CD4-positive, alpha-beta T cell (primary cell): Measurements from ENCODE around the gene GALT. TPM values are rescaled to one million over a fixed set of nuclear protein-coding genes. Genes with fewer than 3 reads are reported as not detected.
A peak's percentile ranks its signal among the peaks of the same experiment; 100 is the strongest.

Source experiments
- ATAC-seq: fragments of 200-7000 bp; cut with Tn5 transposase; one replicate; pipeline ENCODE4 v1.10.0; 2022; ENCODE audit warnings: mild to moderate bottlenecking; ENCODE audit not compliant: poor library complexity
- CTCF ChIA-PET: fragments of 350-600 bp; sonication (Branson Sonifier 250); formaldehyde crosslinking; loops from one replicate; lab custom pipeline; 2021; ENCODE audit warnings: antibody characterized with exemption, inconsistent platforms; lab: Charles Lee
- POLR2A ChIA-PET: fragments of 350-600 bp; sonication (Branson Sonifier 250); formaldehyde crosslinking; loops from one replicate; lab custom pipeline; 2021; ENCODE audit warnings: antibody characterized with exemption, inconsistent platforms; lab: Charles Lee
- DNase-seq, 14 experiments: peaks; one replicate each; pipeline ENCODE4 v3.0.0-alpha.2; 2013 to 2020; ENCODE audit warnings: mixed read lengths in 2 of 14
- H3K27ac ChIP-seq, 2 donors: one replicate each; pipeline versions ENCODE4 v1.5.1 to v1.7.0; 2013; ENCODE audit warnings: low read length in 2 of 2, low read depth in 1 of 2, mild to moderate bottlenecking in 1 of 2
- H3K27me3 ChIP-seq, 2 experiments: 1 replicate in 1 of 2; 2 replicates in 1 of 2; pipeline versions ENCODE4 v1.6.1 to v1.7.0; 2013; ENCODE audit warnings: low read length in 2 of 2, control low read depth in 1 of 2, mild to moderate bottlenecking in 1 of 2, moderate library complexity in 1 of 2; ENCODE audit not compliant: insufficient read depth in 2 of 2, control insufficient read depth in 1 of 2
- H3K36me3 ChIP-seq: one replicate; pipeline ENCODE4 v1.6.1; 2013; ENCODE audit warnings: low read length, control low read depth; ENCODE audit not compliant: insufficient read depth
- H3K4me1 ChIP-seq: one replicate; pipeline ENCODE4 v1.6.1; 2013; ENCODE audit warnings: low read length, control low read depth; ENCODE audit not compliant: insufficient read depth
- H3K4me3 ChIP-seq: one replicate; pipeline ENCODE4 v1.5.1; 2013; ENCODE audit warnings: mild to moderate bottlenecking, low read length, moderate library complexity
- H3K9me3 ChIP-seq, 2 experiments: 1 replicate in 1 of 2; 2 replicates in 1 of 2; pipeline versions ENCODE4 v1.6.1 to v1.7.0; 2013; ENCODE audit warnings: low read length in 2 of 2, mild to moderate bottlenecking in 2 of 2, control low read depth in 1 of 2, moderate library complexity in 1 of 2; ENCODE audit not compliant: control insufficient read depth in 1 of 2, insufficient read depth in 1 of 2
- H3K27ac Mint-ChIP-seq: one replicate; pipeline ENCODE4 v1.8.0; 2020; ENCODE audit warnings: mixed read lengths
- H3K27me3 Mint-ChIP-seq: one replicate; pipeline ENCODE4 v1.8.0; 2021; ENCODE audit warnings: mixed read lengths
- H3K36me3 Mint-ChIP-seq: one replicate; pipeline ENCODE4 v1.8.0; 2021; ENCODE audit warnings: low read depth, mixed read lengths
- H3K4me1 Mint-ChIP-seq: one replicate; pipeline ENCODE4 v1.8.0; 2021; ENCODE audit warnings: low read depth, mixed read lengths
- H3K4me3 Mint-ChIP-seq: one replicate; pipeline ENCODE4 v1.8.0; 2020; ENCODE audit warnings: mild to moderate bottlenecking, mixed read lengths
- H3K9me3 Mint-ChIP-seq: one replicate; pipeline ENCODE4 v1.8.0; 2020; ENCODE audit warnings: mixed read lengths
- intact Hi-C, 2 experiments: fragments of 100-400 bp; cut with DNase I in 1 of 2; cut with micrococcal nuclease in 1 of 2; formaldehyde crosslinking; loops; one replicate each; pipeline versions ENCODE4 v1.15.1 to v1.9.0; 2023 to 2025; cut with DNase I, micrococcal nuclease
- total RNA-seq, 174 experiments: library from RNA in 2 of 174; stranded (reverse) in 2 of 174; gene quantifications; one replicate each; pipeline ENCODE4 v1.2.3 and lab custom pipeline; 2021 to 2026
- TF ChIP-seq, protein P1 (sequence below): fragments of 200-600 bp; IDR thresholded peaks from one replicate; pipeline ENCODE4 v1.8.0; 2022; ENCODE audit warnings: antibody characterized with exemption, mild to moderate bottlenecking

The GALT gene
- total RNA-seq, 2 experiments from 2014 or later: 115 TPM

- H3K4me1 ChIP-seq: peaks cover 34% of the 10 kb centered on the region
- intact Hi-C loops: no loop called here
- H3K36me3 ChIP-seq: no peaks in the 10 kb centered on the region
- peaks cover 72% of the 10 kb centered on the region for H3K27me3 Mint-ChIP-seq
- no peak for DNase-seq
- TF ChIP-seq, protein P1, sequence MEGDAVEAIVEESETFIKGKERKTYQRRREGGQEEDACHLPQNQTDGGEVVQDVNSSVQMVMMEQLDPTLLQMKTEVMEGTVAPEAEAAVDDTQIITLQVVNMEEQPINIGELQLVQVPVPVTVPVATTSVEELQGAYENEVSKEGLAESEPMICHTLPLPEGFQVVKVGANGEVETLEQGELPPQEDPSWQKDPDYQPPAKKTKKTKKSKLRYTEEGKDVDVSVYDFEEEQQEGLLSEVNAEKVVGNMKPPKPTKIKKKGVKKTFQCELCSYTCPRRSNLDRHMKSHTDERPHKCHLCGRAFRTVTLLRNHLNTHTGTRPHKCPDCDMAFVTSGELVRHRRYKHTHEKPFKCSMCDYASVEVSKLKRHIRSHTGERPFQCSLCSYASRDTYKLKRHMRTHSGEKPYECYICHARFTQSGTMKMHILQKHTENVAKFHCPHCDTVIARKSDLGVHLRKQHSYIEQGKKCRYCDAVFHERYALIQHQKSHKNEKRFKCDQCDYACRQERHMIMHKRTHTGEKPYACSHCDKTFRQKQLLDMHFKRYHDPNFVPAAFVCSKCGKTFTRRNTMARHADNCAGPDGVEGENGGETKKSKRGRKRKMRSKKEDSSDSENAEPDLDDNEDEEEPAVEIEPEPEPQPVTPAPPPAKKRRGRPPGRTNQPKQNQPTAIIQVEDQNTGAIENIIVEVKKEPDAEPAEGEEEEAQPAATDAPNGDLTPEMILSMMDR: no peak
- no peaks in the 10 kb centered on the region for H3K9me3 Mint-ChIP-seq
- no peaks in the 10 kb centered on the region for H3K36me3 Mint-ChIP-seq
- no peak for ATAC-seq
- POLR2A ChIA-PET: interaction anchor here (2.3 kb wide), 1 partner anchor 10 kb away, joined by 11 read pairs; the partner anchor contains the start of gene SIGMAR1
- H3K27ac Mint-ChIP-seq: no peak overlapping the region
- H3K27ac ChIP-seq: no peak overlapping the region
- peak overlapping the region; percentile 34 for H3K4me3 ChIP-seq
- peaks cover 60 to 62% of the 10 kb centered on the region in 2 experiments for H3K27me3 ChIP-seq
- CTCF ChIA-PET: interaction anchor here (1.0 to 2.6 kb wide), 3 partner anchors 12 to 24 kb away, joined by 5 to 6 read pairs (median 5); partner anchors contain the start of gene GALT
- peak overlapping the region; percentile 71 for H3K4me3 Mint-ChIP-seq
- peaks cover 29% of the 10 kb centered on the region for H3K4me1 Mint-ChIP-seq
- peaks cover 0 to 23% of the 10 kb centered on the region in 2 experiments for H3K9me3 ChIP-seq
Observed at GRCh38 chr9:34627716-34628655, 18.5 kb upstream of the GALT start.

GRCh38 chr9:34628656-34629490 is 17.6 kb upstream of the GALT start, which contains the start of gene ARID3C:
Gene ARID3C, minus strand, starts transcription at chr9:34629066. Its CDS starts 1,052 bp downstream, at chr9:34628014.
- Mint-ChIP-seq H3K27ac (no peak within 1 kb of the TSS), H3K9me3 (no peaks in the 10 kb centered on the region), H3K36me3 (no peaks in the 10 kb centered on the region), H3K4me3 (peak within 1 kb of the TSS; percentile 81), H3K27me3 (peaks cover 64% of the 10 kb centered on the region), H3K4me1 (peaks cover 27% of the 10 kb centered on the region)
- CTCF ChIA-PET: interaction anchor here (0.8 to 2.6 kb wide), 3 partner anchors 18 to 25 kb away, joined by 3 to 6 read pairs (median 5); partner anchors contain the start of gene GALT
- peak within 1 kb of the TSS; percentile 35 for H3K4me3 ChIP-seq
- POLR2A ChIA-PET: interaction anchor here (1.2 to 2.3 kb wide), 4 partner anchors 9 to 18 kb away, joined by 3 to 11 read pairs (median 4); partner anchors contain the start of genes GALT, RPP25L and SIGMAR1
- no peaks in the 10 kb centered on the region for H3K36me3 ChIP-seq
- TF ChIP-seq, protein P1: no peak
- ATAC-seq (peak; percentile 93), DNase-seq (peak in 10 of 14 experiments; percentile 19 to 77 (median 40))
- H3K27me3 ChIP-seq: peaks cover 53 to 55% of the 10 kb centered on the region in 2 experiments
- intact Hi-C loops: no loop called here
- no peak within 1 kb of the TSS for H3K27ac ChIP-seq
- peaks cover 29% of the 10 kb centered on the region for H3K4me1 ChIP-seq
- peaks cover 0 to 16% of the 10 kb centered on the region in 2 experiments for H3K9me3 ChIP-seq

DNA sequence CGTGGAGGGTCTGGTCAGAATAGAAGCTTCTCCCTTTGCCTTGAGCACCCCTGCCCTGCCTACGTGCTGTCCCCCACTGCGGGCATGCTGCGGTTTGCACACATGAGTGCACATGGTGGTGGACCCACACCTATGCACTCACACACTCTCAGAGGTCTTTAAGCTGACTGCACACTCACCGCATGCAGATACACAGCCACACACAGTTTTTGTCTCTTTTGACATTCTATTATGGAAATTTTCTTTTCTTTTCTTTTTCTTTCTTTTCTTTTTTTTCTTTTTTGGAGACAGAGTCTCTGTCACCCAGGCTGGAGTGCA is 17.0 kb upstream of the GALT start:
- H3K27ac Mint-ChIP-seq: no peak overlapping the region
- DNase-seq: no peak
- no peaks in the 10 kb centered on the region for H3K36me3 ChIP-seq
- H3K27me3 ChIP-seq: peaks cover 47 to 49% of the 10 kb centered on the region in 2 experiments
- peaks cover 0 to 13% of the 10 kb centered on the region in 2 experiments for H3K9me3 ChIP-seq
- no peaks in the 10 kb centered on the region for H3K9me3 Mint-ChIP-seq
- H3K36me3 Mint-ChIP-seq: no peaks in the 10 kb centered on the region
- H3K27ac ChIP-seq: no peak overlapping the region
- ChIA-PET POLR2A (interaction anchor here (1.2 to 2.3 kb wide), 4 partner anchors 8 to 18 kb away, joined by 3 to 11 read pairs (median 4); partner anchors contain the start of genes GALT, RPP25L and SIGMAR1), CTCF (interaction anchor here (0.8 to 2.6 kb wide), 3 partner anchors 17 to 26 kb away, joined by 3 to 6 read pairs (median 5); partner anchors contain the start of gene GALT)
- intact Hi-C loops: no loop called here
- H3K27me3 Mint-ChIP-seq: peaks cover 58% of the 10 kb centered on the region
- peaks cover 28% of the 10 kb centered on the region for H3K4me1 Mint-ChIP-seq
- H3K4me3 ChIP-seq: peak overlapping the region; percentile 35
- H3K4me3 Mint-ChIP-seq: peak overlapping the region; percentile 81
- TF ChIP-seq, protein P1: no peak
- H3K4me1 ChIP-seq: peaks cover 27% of the 10 kb centered on the region
- no peak for ATAC-seq
